ENCODE results near the gene MCM3. TPM values are rescaled to one million over a fixed set of nuclear protein-coding genes. Genes with fewer than 3 reads are reported as not detected.
A peak's percentile ranks its signal among the peaks of the same experiment; 100 is the strongest.

The MCM3 gene
- total and polyA plus RNA-seq, 3 experiments from 2014 or later = 59.0 to 263 (median 262) TPM

- Mint-ChIP-seq H3K36me3 (peaks cover 9 to 60% (median 25%) of the 10 kb centered on the region in 3 donors), H3K27ac (peak overlapping the region in 1 of 8 donors; percentile 3), H3K4me1 (peaks cover 6 to 10% (median 8%) of the 10 kb centered on the region in 3 donors), H3K9me3 (no peaks in the 10 kb centered on the region), H3K4me3 (peak overlapping the region in 1 of 7 donors; percentile 32), H3K27me3 (no peaks in the 10 kb centered on the region)
- ChIA-PET CTCF (interaction anchor here (0.7 to 3.4 kb wide), 21 partner anchors 7 to 400 kb away, joined by 3 to 22 read pairs (median 5); partner anchors contain the start of genes IL17F and MCM3), POLR2A (no interaction called here)
- DNase-seq = peak in 1 of 5 donors; percentile 59
- H3K4me3 ChIP-seq (ENCODE audit: low read length) = no peak overlapping the region
- no peak overlapping the region for H3K27ac ChIP-seq (ENCODE audit: low read depth, low read length)
- peaks cover 32% of the 10 kb centered on the region for H3K36me3 ChIP-seq (ENCODE audit: insufficient read depth, low read length)
- no peaks in the 10 kb centered on the region for H3K4me1 ChIP-seq (ENCODE audit: insufficient read depth, low read length)
- H3K27me3 ChIP-seq (ENCODE audit: insufficient read depth, low read length, poor library complexity, severe bottlenecking) = no peaks in the 10 kb centered on the region
- H3K9me3 ChIP-seq (ENCODE audit: low read length) = no peaks in the 10 kb centered on the region
Measured at GRCh38 chr6:52262620-52263344, 21.8 kb downstream of the MCM3 start.

- no peak for DNase-seq
- no peaks in the 10 kb centered on the region for H3K4me1 ChIP-seq (ENCODE audit: insufficient read depth, low read length)
- H3K27ac Mint-ChIP-seq = no peak overlapping the region
- ChIA-PET POLR2A (no interaction called here), CTCF (interaction anchor here (1.2 to 1.9 kb wide), 2 partner anchors 9 to 49 kb away, joined by 5 read pairs; no protein-coding TSS in a partner anchor)
- no peaks in the 10 kb centered on the region for H3K9me3 ChIP-seq (ENCODE audit: low read length)
- peaks cover 0 to 4% of the 10 kb centered on the region in 2 donors for H3K27me3 Mint-ChIP-seq
- no peak overlapping the region for H3K4me3 ChIP-seq (ENCODE audit: low read length)
- H3K4me3 Mint-ChIP-seq = no peak overlapping the region
- H3K9me3 Mint-ChIP-seq = no peaks in the 10 kb centered on the region
- peaks cover 20% of the 10 kb centered on the region for H3K36me3 ChIP-seq (ENCODE audit: insufficient read depth, low read length)
- H3K4me1 Mint-ChIP-seq = peaks cover 6 to 10% (median 8%) of the 10 kb centered on the region in 3 donors
- H3K36me3 Mint-ChIP-seq = peaks cover 6 to 46% (median 17%) of the 10 kb centered on the region in 3 donors
- H3K27ac ChIP-seq (ENCODE audit: low read depth, low read length) = no peak overlapping the region
- no peaks in the 10 kb centered on the region for H3K27me3 ChIP-seq (ENCODE audit: insufficient read depth, low read length, poor library complexity, severe bottlenecking)
Measured at GRCh38 chr6:52261229-52261628, 23.3 kb downstream of the MCM3 start.

GRCh38 chr6:52260634-52261033 is 23.9 kb downstream of the MCM3 start:
- H3K9me3 ChIP-seq (ENCODE audit: low read length) = no peaks in the 10 kb centered on the region
- Mint-ChIP-seq H3K9me3 (no peaks in the 10 kb centered on the region), H3K27ac (peak overlapping the region in 2 of 8 donors; percentile 19 to 26), H3K4me1 (peaks cover 6 to 10% (median 8%) of the 10 kb centered on the region in 3 donors), H3K36me3 (peaks cover 6 to 40% (median 14%) of the 10 kb centered on the region in 3 donors), H3K4me3 (no peak overlapping the region), H3K27me3 (peaks cover 0 to 8% of the 10 kb centered on the region in 2 donors)
- no peak for DNase-seq
- peaks cover 16% of the 10 kb centered on the region for H3K36me3 ChIP-seq (ENCODE audit: insufficient read depth, low read length)
- H3K27me3 ChIP-seq (ENCODE audit: insufficient read depth, low read length, poor library complexity, severe bottlenecking) = no peaks in the 10 kb centered on the region
- no peaks in the 10 kb centered on the region for H3K4me1 ChIP-seq (ENCODE audit: insufficient read depth, low read length)
- no peak overlapping the region for H3K27ac ChIP-seq (ENCODE audit: low read depth, low read length)
- POLR2A ChIA-PET = no interaction called here
- no peak overlapping the region for H3K4me3 ChIP-seq (ENCODE audit: low read length)
- CTCF ChIA-PET = no interaction called here

GRCh38 chr6:52255434-52255833 is 29.1 kb downstream of the MCM3 start:
- Histone ChIP-seq H3K36me3 (ENCODE audit: insufficient read depth, low read length) (no peaks in the 10 kb centered on the region), H3K4me1 (ENCODE audit: insufficient read depth, low read length) (no peaks in the 10 kb centered on the region), H3K9me3 (ENCODE audit: low read length) (no peaks in the 10 kb centered on the region), H3K27me3 (ENCODE audit: insufficient read depth, low read length, poor library complexity, severe bottlenecking) (peaks cover 11% of the 10 kb centered on the region), H3K27ac (ENCODE audit: low read depth, low read length) (no peak overlapping the region), H3K4me3 (ENCODE audit: low read length) (no peak overlapping the region)
- no peaks in the 10 kb centered on the region for H3K9me3 Mint-ChIP-seq
- ChIA-PET POLR2A (no interaction called here), CTCF (interaction anchor here (1.5 kb wide), 1 partner anchor 9 kb away, joined by 6 read pairs; no protein-coding TSS in a partner anchor)
- no peak overlapping the region for H3K27ac Mint-ChIP-seq
- no peaks in the 10 kb centered on the region for H3K36me3 Mint-ChIP-seq
- H3K4me3 Mint-ChIP-seq = no peak overlapping the region
- peaks cover 35 to 44% of the 10 kb centered on the region in 2 donors for H3K27me3 Mint-ChIP-seq
- DNase-seq = no peak
- H3K4me1 Mint-ChIP-seq = peaks cover 0 to 7% (median 3%) of the 10 kb centered on the region in 3 donors

GRCh38 chr6:52254731-52255378 is 29.7 kb downstream of the MCM3 start:
- H3K27ac ChIP-seq (ENCODE audit: low read depth, low read length) = no peak overlapping the region
- Mint-ChIP-seq H3K27me3 (peaks cover 35 to 48% of the 10 kb centered on the region in 2 donors), H3K4me1 (peaks cover 0 to 7% (median 3%) of the 10 kb centered on the region in 3 donors), H3K36me3 (no peaks in the 10 kb centered on the region), H3K9me3 (no peaks in the 10 kb centered on the region), H3K27ac (no peak overlapping the region), H3K4me3 (no peak overlapping the region)
- no peak overlapping the region for H3K4me3 ChIP-seq (ENCODE audit: low read length)
- peaks cover 11% of the 10 kb centered on the region for H3K27me3 ChIP-seq (ENCODE audit: insufficient read depth, low read length, poor library complexity, severe bottlenecking)
- no peaks in the 10 kb centered on the region for H3K9me3 ChIP-seq (ENCODE audit: low read length)
- DNase-seq = no peak
- ChIA-PET POLR2A (no interaction called here), CTCF (interaction anchor here (1.5 kb wide), 1 partner anchor 9 kb away, joined by 6 read pairs; no protein-coding TSS in a partner anchor)
- no peaks in the 10 kb centered on the region for H3K36me3 ChIP-seq (ENCODE audit: insufficient read depth, low read length)
- H3K4me1 ChIP-seq (ENCODE audit: insufficient read depth, low read length) = no peaks in the 10 kb centered on the region

- Mint-ChIP-seq H3K9me3 (no peaks in the 10 kb centered on the region), H3K27ac (no peak overlapping the region), H3K27me3 (peaks cover 37 to 61% of the 10 kb centered on the region in 2 donors), H3K4me3 (no peak overlapping the region), H3K36me3 (no peaks in the 10 kb centered on the region), H3K4me1 (peaks cover 0 to 7% (median 3%) of the 10 kb centered on the region in 3 donors)
- Histone ChIP-seq H3K27ac (ENCODE audit: low read depth, low read length) (no peak overlapping the region), H3K4me1 (ENCODE audit: insufficient read depth, low read length) (no peaks in the 10 kb centered on the region), H3K4me3 (ENCODE audit: low read length) (no peak overlapping the region), H3K36me3 (ENCODE audit: insufficient read depth, low read length) (no peaks in the 10 kb centered on the region), H3K27me3 (ENCODE audit: insufficient read depth, low read length, poor library complexity, severe bottlenecking) (peaks cover 11% of the 10 kb centered on the region), H3K9me3 (ENCODE audit: low read length) (no peaks in the 10 kb centered on the region)
- DNase-seq = no peak
- ChIA-PET CTCF (interaction anchor here (0.8 kb wide), 1 partner anchor 91 kb away, joined by 3 read pairs; no protein-coding TSS in a partner anchor), POLR2A (no interaction called here)
Measured at GRCh38 chr6:52253494-52253893, 31.0 kb downstream of the MCM3 start.

GRCh38 chr6:52251113-52251512 is 33.4 kb downstream of the MCM3 start:
- Histone ChIP-seq H3K36me3 (ENCODE audit: insufficient read depth, low read length) (no peaks in the 10 kb centered on the region), H3K9me3 (ENCODE audit: low read length) (no peaks in the 10 kb centered on the region), H3K27ac (ENCODE audit: low read depth, low read length) (no peak overlapping the region), H3K4me1 (ENCODE audit: insufficient read depth, low read length) (no peaks in the 10 kb centered on the region), H3K4me3 (ENCODE audit: low read length) (no peak overlapping the region), H3K27me3 (ENCODE audit: insufficient read depth, low read length, poor library complexity, severe bottlenecking) (peaks cover 11% of the 10 kb centered on the region)
- no peak overlapping the region for H3K27ac Mint-ChIP-seq
- no peaks in the 10 kb centered on the region for H3K36me3 Mint-ChIP-seq
- POLR2A ChIA-PET = no interaction called here
- no peaks in the 10 kb centered on the region for H3K9me3 Mint-ChIP-seq
- H3K27me3 Mint-ChIP-seq = peaks cover 34 to 80% of the 10 kb centered on the region in 2 donors
- DNase-seq = no peak
- peaks cover 0 to 7% (median 3%) of the 10 kb centered on the region in 3 donors for H3K4me1 Mint-ChIP-seq
- CTCF ChIA-PET = no interaction called here
- no peak overlapping the region for H3K4me3 Mint-ChIP-seq

GRCh38 chr6:52249078-52249477 is 35.5 kb downstream of the MCM3 start:
- ChIA-PET POLR2A (no interaction called here), CTCF (no interaction called here)
- H3K9me3 Mint-ChIP-seq = no peaks in the 10 kb centered on the region
- peaks cover 27 to 74% of the 10 kb centered on the region in 2 donors for H3K27me3 Mint-ChIP-seq
- DNase-seq = no peak
- Histone ChIP-seq H3K4me3 (ENCODE audit: low read length) (no peak overlapping the region), H3K27ac (ENCODE audit: low read depth, low read length) (no peak overlapping the region), H3K9me3 (ENCODE audit: low read length) (no peaks in the 10 kb centered on the region), H3K36me3 (ENCODE audit: insufficient read depth, low read length) (no peaks in the 10 kb centered on the region), H3K27me3 (ENCODE audit: insufficient read depth, low read length, poor library complexity, severe bottlenecking) (peaks cover 9% of the 10 kb centered on the region), H3K4me1 (ENCODE audit: insufficient read depth, low read length) (no peaks in the 10 kb centered on the region)
- H3K27ac Mint-ChIP-seq = no peak overlapping the region
- H3K4me1 Mint-ChIP-seq = peaks cover 0 to 6% (median 3%) of the 10 kb centered on the region in 3 donors
- no peak overlapping the region for H3K4me3 Mint-ChIP-seq
- no peaks in the 10 kb centered on the region for H3K36me3 Mint-ChIP-seq

All from CD8-positive, alpha-beta memory T cell (primary cell).